Stomach (tissue), 9 donors: Measurements from ENCODE around the gene ANKRD11. TPM values are rescaled to one million over a fixed set of nuclear protein-coding genes. Genes with fewer than 3 reads are reported as not detected.

Experiments
- DNase-seq, 2 donors: peaks; one replicate each; pipeline versions ENCODE4 v3.0.0 to v3.0.0-alpha.2; 2013 to 2019
- H3K27ac ChIP-seq, 5 donors: fragments of 200-600 bp in 4 of 5; sonication (generic) in 4 of 5; one replicate each; pipeline ENCODE4 v1.5.1; 2013 to 2019; ENCODE audit warnings: mild to moderate bottlenecking in 1 of 5, moderate library complexity in 1 of 5
- H3K27me3 ChIP-seq, 3 donors: fragments of 200-600 bp; sonication (generic); one replicate each; pipeline ENCODE4 v1.5.1; 2017 to 2019; ENCODE audit warnings: mixed run types in 1 of 3
- H3K36me3 ChIP-seq, 4 donors: fragments of 200-600 bp; sonication (generic); 1 replicate in 3 of 4; 2 replicates in 1 of 4; pipeline ENCODE4 v1.5.1; 2016 to 2019
- H3K4me1 ChIP-seq, 4 donors: fragments of 200-600 bp; sonication (generic); one replicate each; pipeline ENCODE4 v1.5.1; 2016 to 2019
- H3K4me3 ChIP-seq, 4 donors: fragments of 200-600 bp; sonication (generic) in 3 of 4; one replicate each; pipeline ENCODE4 v1.5.1; 2016 to 2019; ENCODE audit warnings: mild to moderate bottlenecking in 1 of 4
- H3K9me3 ChIP-seq, 4 donors: fragments of 200-600 bp; sonication (generic); one replicate each; pipeline ENCODE4 v1.5.1; 2016 to 2019
- CTCF ChIP-seq, 7 experiments: fragments of 450-650 bp in 4 of 7; fragments of 200-600 bp in 3 of 7; sonication (generic) in 3 of 7; IDR thresholded peaks; one replicate each; pipeline ENCODE4 v1.5.1; 2016 to 2019; ENCODE audit warnings: antibody characterized with exemption in 7 of 7, control low read depth in 2 of 7, mild to moderate bottlenecking in 1 of 7
- EP300 ChIP-seq: sonication (generic); formaldehyde crosslinking; IDR thresholded peaks from one replicate; pipeline ENCODE4 v1.6.1; 2017; ENCODE audit warnings: antibody characterized with exemption
- POLR2A ChIP-seq, 4 donors: fragments of 450-650 bp; IDR thresholded peaks; one replicate each; pipeline ENCODE4 v1.6.1; 2016; ENCODE audit warnings: antibody characterized with exemption in 4 of 4, control low read depth in 2 of 4, mild to moderate bottlenecking in 1 of 4, moderate library complexity in 1 of 4
- POLR2AphosphoS5 ChIP-seq, 3 donors: sonication (generic); formaldehyde crosslinking; IDR thresholded peaks; one replicate each; pipeline ENCODE4 v1.6.1; 2016; ENCODE audit warnings: antibody characterized with exemption in 3 of 3
- WGBS, 5 donors: extraction: QIAGEN DNeasy Blood & Tissue Kit in 3 of 5; methylation state at CpG; one replicate each; pipeline versions ENCODE4 v1.1.5 to v1.1.7; 2013 to 2018; 5-methylcytosine and 5-hydroxymethylcytosine counted together
- intact Hi-C: fragments of 100-400 bp; cut with DNase I; formaldehyde crosslinking; loops from one replicate; pipeline ENCODE4 v1.15.1; 2023; ENCODE audit warnings: low total_unique reads
- polyA plus RNA-seq, 3 donors: library from polyadenylated mRNA; stranded (reverse); fragments of 200-250 nt; gene quantifications; one replicate each; pipeline ENCODE4 v1.2.3, GENCODE V29; 2013
- total RNA-seq, 5 donors: library from RNA; depleted of rRNA; stranded (reverse); fragments of >200 nt; gene quantifications; one replicate each; pipeline versions ENCODE4 v1.1.0 to v1.2.3, GENCODE V29; 2014 to 2016
- donor health status: healthy with polysubstance abuse.
- donor health status: Bipolar disorder and iron deficiency.
- donor health status: healthy.

The ANKRD11 gene
- total and polyA plus RNA-seq, 8 donors = 25.4 to 350 (median 88.7) TPM

GRCh38 chr16:89517128-89517527, 26.8 kb upstream of the ANKRD11 start:
- TF ChIP-seq POLR2A (IDR thresholded peaks at IDR 0.05) (no peak), EP300 (no peak), CTCF (IDR thresholded peaks at IDR 0.05) (no peak), POLR2AphosphoS5 (IDR thresholded peaks at IDR 0.05) (no peak)
- H3K36me3 ChIP-seq = peaks cover 57 to 100% (median 100%) of the 10 kb centered on the region in 4 donors
- H3K4me3 ChIP-seq = no peak overlapping the region
- H3K9me3 ChIP-seq = no peaks in the 10 kb centered on the region
- H3K4me1 ChIP-seq = no peaks in the 10 kb centered on the region
- H3K27ac ChIP-seq = no peak overlapping the region
- 75 to 82% (median 80%) methylated on average over 9 of the region's 9 CpGs for WGBS, 5 donors
- H3K27me3 ChIP-seq = no peaks in the 10 kb centered on the region
- intact Hi-C loops = no loop called here
- DNase-seq = no peak

GRCh38 chr16:89512453-89512852, 22.1 kb upstream of the ANKRD11 start:
- no peak overlapping the region for H3K4me3 ChIP-seq
- no peak for DNase-seq
- WGBS, 5 donors = 93 to 97% (median 95%) methylated on average over 9 of the region's 9 CpGs
- no peaks in the 10 kb centered on the region for H3K9me3 ChIP-seq
- TF ChIP-seq POLR2A (IDR thresholded peaks at IDR 0.05) (no peak), CTCF (IDR thresholded peaks at IDR 0.05) (no peak), EP300 (no peak), POLR2AphosphoS5 (IDR thresholded peaks at IDR 0.05) (no peak)
- H3K27me3 ChIP-seq = no peaks in the 10 kb centered on the region
- H3K27ac ChIP-seq = no peak overlapping the region
- H3K4me1 ChIP-seq = peaks cover 10 to 24% (median 19%) of the 10 kb centered on the region in 4 donors
- H3K36me3 ChIP-seq = peaks cover 57 to 72% (median 72%) of the 10 kb centered on the region in 4 donors
- intact Hi-C loops = no loop called here

- 68 to 88% (median 83%) methylated on average over 8 of the region's 8 CpGs for WGBS, 5 donors
- no peak overlapping the region for H3K27ac ChIP-seq
- H3K4me1 ChIP-seq = peaks cover 17 to 34% (median 29%) of the 10 kb centered on the region in 4 donors
- no peaks in the 10 kb centered on the region for H3K27me3 ChIP-seq
- TF ChIP-seq CTCF (IDR thresholded peaks at IDR 0.05) (no peak), POLR2A (IDR thresholded peaks at IDR 0.05) (no peak), POLR2AphosphoS5 (IDR thresholded peaks at IDR 0.05) (no peak), EP300 (no peak)
- H3K4me3 ChIP-seq = no peak overlapping the region
- H3K9me3 ChIP-seq = no peaks in the 10 kb centered on the region
- DNase-seq = no peak
- peaks cover 51 to 61% (median 61%) of the 10 kb centered on the region in 4 donors for H3K36me3 ChIP-seq
- intact Hi-C loops = no loop called here
Observed at GRCh38 chr16:89511374-89511773, 21.0 kb upstream of the ANKRD11 start.

- Histone ChIP-seq H3K36me3 (peaks cover 43 to 52% (median 52%) of the 10 kb centered on the region in 4 donors), H3K27ac (no peak overlapping the region)
Observed at GRCh38 chr16:89510526-89510925, 20.2 kb upstream of the ANKRD11 start.

More at GRCh38 chr16:89510526-89510925, 20.2 kb upstream of the ANKRD11 start:
- intact Hi-C loops = no loop called here
- TF ChIP-seq CTCF (IDR thresholded peaks at IDR 0.05) (no peak), POLR2AphosphoS5 (IDR thresholded peaks at IDR 0.05) (no peak), POLR2A (IDR thresholded peaks at IDR 0.05) (no peak), EP300 (no peak)
- 90 to 95% (median 92%) methylated on average over 9 of the region's 9 CpGs for WGBS, 5 donors
- no peak overlapping the region for H3K4me3 ChIP-seq
- H3K9me3 ChIP-seq = no peaks in the 10 kb centered on the region
- no peak for DNase-seq
- peaks cover 25 to 42% (median 38%) of the 10 kb centered on the region in 4 donors for H3K4me1 ChIP-seq
- no peaks in the 10 kb centered on the region for H3K27me3 ChIP-seq
